PC-9 (cell line): Measurements from ENCODE around the gene KRCC1. TPM values are rescaled to one million over a fixed set of nuclear protein-coding genes. Genes with fewer than 3 reads are reported as not detected.

Source experiments
- BruUV-seq: library from RNA; stranded (reverse); fragments of 400-500 nt; replicated peaks from 2 replicates; lab custom pipeline; 2021; lab: Mats Ljungman, UMichigan
- CTCF ChIA-PET: fragments of 300-600 bp; sonication (Branson Sonifier 250); formaldehyde crosslinking; loops from one replicate; lab custom pipeline; 2022; ENCODE audit warnings: antibody characterized with exemption; lab: Charles Lee
- POLR2A ChIA-PET: fragments of 300-600 bp; sonication (Branson Sonifier 250); formaldehyde crosslinking; loops from one replicate; lab custom pipeline; 2022; ENCODE audit warnings: antibody characterized with exemption; ENCODE audit not compliant: unreplicated experiment; lab: Charles Lee
- DNase-seq, 2 experiments: peaks; one replicate each; pipeline versions ENCODE4 v3.0.0 to v3.0.0-alpha.2; 2015 to 2022; ENCODE audit warnings: mixed read lengths in 1 of 2
- H2AFZ ChIP-seq: fragments of 200-600 bp; sonication (generic); 2 replicates; pipeline ENCODE4 v1.8.1; 2017; ENCODE audit warnings: antibody characterized with exemption
- H3F3A ChIP-seq: fragments of 200-600 bp; sonication (generic); 2 replicates; pipeline ENCODE4 v1.8.1; 2017; ENCODE audit warnings: antibody characterized with exemption, mild to moderate bottlenecking, low read depth; ENCODE audit not compliant: insufficient read depth
- H3K27ac ChIP-seq: fragments of 200-600 bp; sonication (generic); 2 replicates; pipeline ENCODE4 v1.6.1; 2016; ENCODE audit warnings: mixed run types
- H3K27me3 ChIP-seq: fragments of 200-600 bp; sonication (generic); 2 replicates; pipeline ENCODE4 v1.6.1; 2016; ENCODE audit warnings: low read depth, mixed run types; ENCODE audit not compliant: insufficient read depth
- H3K36me3 ChIP-seq: fragments of 200-600 bp; sonication (generic); 2 replicates; pipeline ENCODE4 v1.6.1; 2016; ENCODE audit warnings: low read depth, mixed run types
- H3K4me1 ChIP-seq: fragments of 200-600 bp; sonication (generic); replicated peaks from 2 replicates; pipeline ENCODE4 v1.6.1; 2016; ENCODE audit warnings: mixed run types; ENCODE audit not compliant: insufficient read depth
- H3K4me2 ChIP-seq: fragments of 200-600 bp; sonication (generic); 2 replicates; pipeline ENCODE4 v1.6.1; 2017; ENCODE audit warnings: mixed run types
- H3K4me3 ChIP-seq: fragments of 200-600 bp; sonication (generic); 2 replicates; pipeline ENCODE4 v1.6.1; 2016; ENCODE audit warnings: mixed run types
- H3K79me2 ChIP-seq: fragments of 200-600 bp; sonication (generic); 2 replicates; pipeline ENCODE4 v1.6.1; 2017; ENCODE audit warnings: low read depth, mixed run types
- H3K9me2 ChIP-seq: fragments of 200-600 bp; sonication (generic); 2 replicates; pipeline ENCODE4 v1.8.1; 2017; ENCODE audit warnings: mild to moderate bottlenecking; ENCODE audit not compliant: insufficient read depth
- H3K9me3 ChIP-seq: fragments of 200-600 bp; sonication (generic); 2 replicates; pipeline ENCODE4 v1.8.1; 2016; ENCODE audit warnings: low read depth; ENCODE audit not compliant: insufficient read depth
- H4K20me1 ChIP-seq: fragments of 200-600 bp; sonication (generic); 2 replicates; pipeline ENCODE4 v1.8.1; 2017; ENCODE audit not compliant: insufficient read depth
- EZH2 ChIP-seq: fragments of 200-600 bp; sonication (generic); IDR thresholded peaks from 2 replicates; pipeline ENCODE4 v1.8.0; 2017; ENCODE audit warnings: antibody characterized with exemption, low read depth
- intact Hi-C: fragments of 100-400 bp; cut with micrococcal nuclease; formaldehyde crosslinking; loops from one replicate; pipeline ENCODE4 v1.10.0; 2022; ENCODE audit not compliant: unreplicated experiment
- total RNA-seq: library from RNA; stranded (reverse); gene quantifications from 2 replicates; pipeline ENCODE4 v1.2.3, GENCODE V29; 2021
- TF ChIP-seq, protein P1 (sequence below): fragments of 200-600 bp; sonication (generic); conservative IDR thresholded peaks from 2 replicates; pipeline ENCODE4 v1.6.1; 2017; ENCODE audit warnings: mixed run types, antibody characterized with exemption, mild to moderate bottlenecking, moderate library complexity

The KRCC1 gene
- total RNA-seq, 1 experiment from 2014 or later, result 17.4 TPM

DNA sequence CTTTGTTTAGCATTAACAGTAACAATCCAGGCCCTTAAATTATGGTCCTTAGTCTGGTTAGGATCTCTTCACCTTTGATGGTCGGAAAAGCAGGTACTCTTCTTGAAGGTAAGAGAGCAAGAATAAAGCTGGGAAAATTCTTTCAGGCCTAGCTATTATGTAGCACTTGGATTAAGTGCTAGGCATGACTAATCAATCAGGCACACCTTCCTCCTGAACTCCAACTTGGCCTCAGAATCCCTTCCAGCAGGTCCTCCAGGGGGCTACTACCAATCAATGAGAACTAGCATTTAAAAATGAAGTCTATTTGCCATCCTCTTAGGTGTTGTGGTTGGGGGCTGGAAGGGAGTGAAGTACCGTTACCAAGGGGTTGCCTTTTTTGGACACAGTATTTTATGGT lies 15.8 kb upstream of the KRCC1 start:
- BruUV-seq, result no TSS peak
- no peaks in the 10 kb centered on the region for H3K9me2 ChIP-seq
- no peak for DNase-seq
- TF ChIP-seq, protein P1, sequence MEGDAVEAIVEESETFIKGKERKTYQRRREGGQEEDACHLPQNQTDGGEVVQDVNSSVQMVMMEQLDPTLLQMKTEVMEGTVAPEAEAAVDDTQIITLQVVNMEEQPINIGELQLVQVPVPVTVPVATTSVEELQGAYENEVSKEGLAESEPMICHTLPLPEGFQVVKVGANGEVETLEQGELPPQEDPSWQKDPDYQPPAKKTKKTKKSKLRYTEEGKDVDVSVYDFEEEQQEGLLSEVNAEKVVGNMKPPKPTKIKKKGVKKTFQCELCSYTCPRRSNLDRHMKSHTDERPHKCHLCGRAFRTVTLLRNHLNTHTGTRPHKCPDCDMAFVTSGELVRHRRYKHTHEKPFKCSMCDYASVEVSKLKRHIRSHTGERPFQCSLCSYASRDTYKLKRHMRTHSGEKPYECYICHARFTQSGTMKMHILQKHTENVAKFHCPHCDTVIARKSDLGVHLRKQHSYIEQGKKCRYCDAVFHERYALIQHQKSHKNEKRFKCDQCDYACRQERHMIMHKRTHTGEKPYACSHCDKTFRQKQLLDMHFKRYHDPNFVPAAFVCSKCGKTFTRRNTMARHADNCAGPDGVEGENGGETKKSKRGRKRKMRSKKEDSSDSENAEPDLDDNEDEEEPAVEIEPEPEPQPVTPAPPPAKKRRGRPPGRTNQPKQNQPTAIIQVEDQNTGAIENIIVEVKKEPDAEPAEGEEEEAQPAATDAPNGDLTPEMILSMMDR, result no peak
- TF ChIP-seq EZH2, result no peak
- ChIA-PET POLR2A (no interaction called here), CTCF (no interaction called here)
- H3K79me2 ChIP-seq, result no peaks in the 10 kb centered on the region
- no peaks in the 10 kb centered on the region for H4K20me1 ChIP-seq
- peaks cover 12% of the 10 kb centered on the region; the same call in 1 of the 2 replicates for H3K4me1 ChIP-seq
- no peaks in the 10 kb centered on the region for H3K9me3 ChIP-seq
- H3K27ac ChIP-seq, result no peak overlapping the region
- no peaks in the 10 kb centered on the region for H3K36me3 ChIP-seq
- H3K27me3 ChIP-seq, result no peaks in the 10 kb centered on the region
- H3K4me2 ChIP-seq, result no peak overlapping the region
- intact Hi-C loops, result no loop called here
- H3K4me3 ChIP-seq, result no peak overlapping the region
- peaks cover 7% of the 10 kb centered on the region; the same call in 1 of the 2 replicates for H3F3A ChIP-seq
- no peak overlapping the region for H2AFZ ChIP-seq

DNA sequence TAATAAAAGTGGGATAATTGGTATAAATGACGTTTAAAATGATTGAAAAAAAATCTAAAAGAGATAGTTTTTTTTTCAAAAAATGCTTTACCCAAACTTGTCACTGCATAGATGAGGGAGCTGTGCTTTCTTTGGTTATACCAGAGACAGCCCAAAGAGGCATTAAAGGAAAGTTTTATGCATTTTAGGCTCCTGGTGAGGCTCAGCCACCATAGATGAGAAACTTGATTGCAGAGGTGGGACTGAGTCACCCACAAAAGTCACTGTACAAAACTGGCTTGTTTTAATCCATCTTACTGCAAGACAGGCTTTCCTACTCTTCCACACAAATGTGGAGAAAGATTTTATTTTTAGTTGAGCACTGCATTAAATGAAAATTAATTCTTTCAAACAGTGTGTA lies 14.5 kb upstream of the KRCC1 start:
- TF ChIP-seq, protein P1, result no peak
- TF ChIP-seq EZH2, result no peak
- intact Hi-C loops, result no loop called here
- no peak overlapping the region for H2AFZ ChIP-seq
- no peak overlapping the region for H3K27ac ChIP-seq
- no peaks in the 10 kb centered on the region for H3K27me3 ChIP-seq
- H3K79me2 ChIP-seq, result no peaks in the 10 kb centered on the region
- peaks cover 7% of the 10 kb centered on the region; the same call in 1 of the 2 replicates for H3F3A ChIP-seq
- DNase-seq, result no peak
- H3K4me3 ChIP-seq, result no peak overlapping the region
- ChIA-PET POLR2A (no interaction called here), CTCF (no interaction called here)
- no peaks in the 10 kb centered on the region for H3K9me2 ChIP-seq
- no peak overlapping the region for H3K4me2 ChIP-seq
- no TSS peak for BruUV-seq
- no peaks in the 10 kb centered on the region for H3K36me3 ChIP-seq
- peaks cover 7% of the 10 kb centered on the region; the same call in 1 of the 2 replicates for H3K4me1 ChIP-seq
- no peaks in the 10 kb centered on the region for H4K20me1 ChIP-seq
- no peaks in the 10 kb centered on the region for H3K9me3 ChIP-seq

DNA sequence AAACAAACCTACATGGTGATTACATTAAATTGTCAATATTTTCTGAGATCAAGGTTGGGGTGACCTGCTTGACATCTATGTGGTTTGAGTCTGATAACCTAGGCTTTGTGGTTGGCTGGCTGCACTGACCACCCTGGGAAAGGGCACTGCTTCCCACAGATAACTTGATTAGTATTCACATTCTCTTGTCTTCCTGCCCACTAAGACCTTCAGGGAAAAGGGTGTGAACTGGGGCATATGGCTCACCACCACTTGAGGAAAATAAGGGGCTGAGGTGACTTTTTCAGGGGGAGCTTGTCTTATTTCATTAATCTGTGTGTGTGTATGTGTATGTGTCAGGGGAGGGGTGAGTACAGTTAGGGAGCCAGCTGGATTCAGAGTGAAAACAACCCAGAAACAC lies 13.5 kb upstream of the KRCC1 start:
- no peaks in the 10 kb centered on the region for H3F3A ChIP-seq
- no TSS peak for BruUV-seq
- H3K4me3 ChIP-seq, result no peak overlapping the region
- no peaks in the 10 kb centered on the region for H3K9me3 ChIP-seq
- intact Hi-C loops, result no loop called here
- no peak for DNase-seq
- H3K27ac ChIP-seq, result no peak overlapping the region
- no peaks in the 10 kb centered on the region for H3K9me2 ChIP-seq
- no peaks in the 10 kb centered on the region for H3K27me3 ChIP-seq
- ChIA-PET POLR2A (no interaction called here), CTCF (interaction anchor here (0.7 kb wide), 1 partner anchor 73 kb away, joined by 4 read pairs; no protein-coding TSS in a partner anchor)
- TF ChIP-seq EZH2, result no peak
- TF ChIP-seq, protein P1, result no peak
- H2AFZ ChIP-seq, result no peak overlapping the region
- no peaks in the 10 kb centered on the region for H3K79me2 ChIP-seq
- no peaks in the 10 kb centered on the region for H3K4me1 ChIP-seq
- H4K20me1 ChIP-seq, result no peaks in the 10 kb centered on the region
- H3K36me3 ChIP-seq, result no peaks in the 10 kb centered on the region
- no peak overlapping the region for H3K4me2 ChIP-seq
